Measurements from ENCODE around the gene MYOM3.
A peak's percentile ranks its signal among the peaks of the same experiment; 100 is the strongest.

The MYOM3 gene

DNA sequence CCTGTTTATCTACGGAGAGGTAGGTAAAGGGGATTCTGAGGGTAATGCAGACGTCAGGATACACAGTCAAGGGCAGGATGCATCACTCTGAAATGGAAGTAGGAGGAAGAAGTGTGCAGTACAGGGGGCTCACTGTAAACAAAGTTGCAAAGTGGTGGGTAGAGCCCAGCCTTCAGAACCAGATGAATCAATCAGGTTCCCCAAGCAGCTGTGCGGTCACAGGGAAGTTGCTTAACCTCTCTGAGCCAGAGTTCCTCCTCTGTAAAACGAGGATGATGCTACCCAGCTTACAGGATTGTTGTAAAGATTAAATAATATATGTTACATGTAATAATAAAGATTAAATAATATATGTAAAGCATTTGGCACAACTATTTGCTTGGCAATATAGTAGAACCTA lies 13.5 kb upstream of the MYOM3 start:
- no peaks in the 10 kb centered on the region for H3K79me1 ChIP-seq (ENCODE audit: low read depth, low read length)
- H3K4me2 ChIP-seq (ENCODE audit: insufficient read depth, low read length, poor library complexity, severe bottlenecking), result no peak overlapping the region
- DNase-seq (ENCODE audit: low spot score), result no peak

DNA sequence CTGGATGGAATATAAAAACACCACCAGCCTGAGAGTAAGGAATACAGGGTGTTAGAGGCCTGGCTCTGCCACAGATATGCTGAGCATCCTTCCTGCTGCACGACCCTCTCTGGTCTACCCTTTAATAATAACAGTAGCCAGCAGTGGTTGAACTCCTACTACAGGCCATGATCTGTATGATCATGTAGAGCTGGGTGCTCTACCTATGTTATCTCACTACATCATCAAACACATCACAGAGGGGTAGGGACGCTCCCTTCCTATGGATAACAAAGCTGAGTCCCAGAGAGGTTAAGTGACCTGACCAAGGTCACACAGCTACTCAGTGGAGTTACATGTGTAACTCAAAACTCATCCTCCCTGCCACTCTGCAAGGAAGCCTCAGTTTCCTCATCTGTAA lies 13.0 kb upstream of the MYOM3 start:
- H3K4ac ChIP-seq (ENCODE audit: low read length), result no peak overlapping the region
- H3K9me3 ChIP-seq (replicated peaks in 1 of 2; ENCODE audit: control insufficient read depth in 2 of 2, insufficient read depth in 1 of 2, low read depth in 1 of 2, low read length in 2 of 2), result no peaks in the 10 kb centered on the region
- no peaks in the 10 kb centered on the region for H3K36me3 ChIP-seq (replicated peaks in 1 of 2; ENCODE audit: control insufficient read depth in 2 of 2, insufficient read depth in 2 of 2, low read length in 2 of 2)
- peaks cover 0 to 3% of the 10 kb centered on the region in 2 donors for H3K4me1 ChIP-seq (ENCODE audit: control insufficient read depth in 2 of 2, insufficient read depth in 1 of 2, low read depth in 1 of 2, low read length in 2 of 2)
- no peak overlapping the region for H3K23ac ChIP-seq (ENCODE audit: low read depth, low read length, poor library complexity)
- H2BK120ac ChIP-seq (ENCODE audit: low read depth, low read length), result no peak overlapping the region
- H4K8ac ChIP-seq (ENCODE audit: low read depth, low read length), result no peak overlapping the region
- no peak overlapping the region for H2BK5ac ChIP-seq (ENCODE audit: low read length)
- no peak overlapping the region for H3K27ac ChIP-seq (replicated peaks; ENCODE audit: low read length)
- no peak overlapping the region for H3K14ac ChIP-seq (ENCODE audit: low read length)
- no peak for DNase-seq (ENCODE audit: low spot score)
- no peak overlapping the region for H4K91ac ChIP-seq (ENCODE audit: low read depth, low read length, poor library complexity)
- no peak overlapping the region for H2BK12ac ChIP-seq (ENCODE audit: low read length)
- no peak overlapping the region for H3K4me2 ChIP-seq (ENCODE audit: insufficient read depth, low read length, poor library complexity, severe bottlenecking)
- H3K27me3 ChIP-seq (ENCODE audit: control insufficient read depth in 3 of 3, insufficient read depth in 3 of 3, low read depth in 1 of 3, low read length in 3 of 3), result peaks cover 0 to 2% (median 0%) of the 10 kb centered on the region in 3 experiments
- no peak overlapping the region for H3K9ac ChIP-seq (ENCODE audit: low read depth, low read length, poor library complexity)
- no CpG with 5 or more reads among the region's 2 CpGs for WGBS, 2 donors (ENCODE audit: extremely low coverage in 2 of 2, insufficient read length in 2 of 2, insufficient replicate concordance in 1 of 2)
- no peak overlapping the region for H2BK15ac ChIP-seq (ENCODE audit: low read length)
- no peak overlapping the region for H2AFZ ChIP-seq (ENCODE audit: low read length)
- no peak overlapping the region for H3K18ac ChIP-seq (ENCODE audit: low read length)
- no peak overlapping the region for H2AK5ac ChIP-seq (ENCODE audit: low read depth, low read length)
- H3K4me3 ChIP-seq (ENCODE audit: low read length in 2 of 2), result no peak overlapping the region
- H3K79me1 ChIP-seq (ENCODE audit: low read depth, low read length), result no peaks in the 10 kb centered on the region

More for the DNA sequence above, 13.5 kb upstream of the MYOM3 start:
- H3K4ac ChIP-seq (ENCODE audit: low read length), result no peak overlapping the region
- H2BK120ac ChIP-seq (ENCODE audit: low read depth, low read length), result no peak overlapping the region
- no peak overlapping the region for H3K18ac ChIP-seq (ENCODE audit: low read length)
- peaks cover 0 to 3% of the 10 kb centered on the region in 2 donors for H3K4me1 ChIP-seq (ENCODE audit: control insufficient read depth in 2 of 2, insufficient read depth in 1 of 2, low read depth in 1 of 2, low read length in 2 of 2)
- H3K27ac ChIP-seq (replicated peaks; ENCODE audit: low read length), result no peak overlapping the region
- H3K9ac ChIP-seq (ENCODE audit: low read depth, low read length, poor library complexity), result no peak overlapping the region
- H3K23ac ChIP-seq (ENCODE audit: low read depth, low read length, poor library complexity), result no peak overlapping the region
- H3K36me3 ChIP-seq (replicated peaks in 1 of 2; ENCODE audit: control insufficient read depth in 2 of 2, insufficient read depth in 2 of 2, low read length in 2 of 2), result no peaks in the 10 kb centered on the region
- H2AFZ ChIP-seq (ENCODE audit: low read length), result no peak overlapping the region
- H2BK5ac ChIP-seq (ENCODE audit: low read length), result no peak overlapping the region
- no peak overlapping the region for H3K14ac ChIP-seq (ENCODE audit: low read length)
- peaks cover 0 to 2% of the 10 kb centered on the region in 2 donors for H3K9me3 ChIP-seq (replicated peaks in 1 of 2; ENCODE audit: control insufficient read depth in 2 of 2, insufficient read depth in 1 of 2, low read depth in 1 of 2, low read length in 2 of 2)
- H4K8ac ChIP-seq (ENCODE audit: low read depth, low read length), result no peak overlapping the region
- H2BK15ac ChIP-seq (ENCODE audit: low read length), result no peak overlapping the region
- H4K91ac ChIP-seq (ENCODE audit: low read depth, low read length, poor library complexity), result no peak overlapping the region
- no peak overlapping the region for H2BK12ac ChIP-seq (ENCODE audit: low read length)
- no CpG with 5 or more reads among the region's 4 CpGs for WGBS, 2 donors (ENCODE audit: extremely low coverage in 2 of 2, insufficient read length in 2 of 2, insufficient replicate concordance in 1 of 2)
- H3K4me3 ChIP-seq (ENCODE audit: low read length in 2 of 2), result no peak overlapping the region
- H3K27me3 ChIP-seq (ENCODE audit: control insufficient read depth in 3 of 3, insufficient read depth in 3 of 3, low read depth in 1 of 3, low read length in 3 of 3), result peaks cover 0 to 2% (median 0%) of the 10 kb centered on the region in 3 experiments
- H2AK5ac ChIP-seq (ENCODE audit: low read depth, low read length), result no peak overlapping the region

- H2AK5ac ChIP-seq (ENCODE audit: low read depth, low read length), result no peak overlapping the region
- no peaks in the 10 kb centered on the region for H3K9me3 ChIP-seq (replicated peaks in 1 of 2; ENCODE audit: control insufficient read depth in 2 of 2, insufficient read depth in 1 of 2, low read depth in 1 of 2, low read length in 2 of 2)
- DNase-seq (ENCODE audit: low spot score), result no peak
- H3K4me3 ChIP-seq (ENCODE audit: low read length in 2 of 2), result no peak overlapping the region
- no peak overlapping the region for H3K18ac ChIP-seq (ENCODE audit: low read length)
- H3K23ac ChIP-seq (ENCODE audit: low read depth, low read length, poor library complexity), result no peak overlapping the region
- no peaks in the 10 kb centered on the region for H3K36me3 ChIP-seq (replicated peaks in 1 of 2; ENCODE audit: control insufficient read depth in 2 of 2, insufficient read depth in 2 of 2, low read length in 2 of 2)
- H2BK5ac ChIP-seq (ENCODE audit: low read length), result no peak overlapping the region
- H3K27ac ChIP-seq (replicated peaks; ENCODE audit: low read length), result no peak overlapping the region
- no CpG with 5 or more reads among the region's 6 CpGs for WGBS, 2 donors (ENCODE audit: extremely low coverage in 2 of 2, insufficient read length in 2 of 2, insufficient replicate concordance in 1 of 2)
- no peak overlapping the region for H3K14ac ChIP-seq (ENCODE audit: low read length)
- no peak overlapping the region for H3K4me2 ChIP-seq (ENCODE audit: insufficient read depth, low read length, poor library complexity, severe bottlenecking)
- H3K27me3 ChIP-seq (ENCODE audit: control insufficient read depth in 3 of 3, insufficient read depth in 3 of 3, low read depth in 1 of 3, low read length in 3 of 3), result peaks cover 0 to 6% (median 0%) of the 10 kb centered on the region in 3 experiments
- H2BK15ac ChIP-seq (ENCODE audit: low read length), result no peak overlapping the region
- H3K4me1 ChIP-seq (ENCODE audit: control insufficient read depth in 2 of 2, insufficient read depth in 1 of 2, low read depth in 1 of 2, low read length in 2 of 2), result peaks cover 0 to 3% of the 10 kb centered on the region in 2 donors
- no peak overlapping the region for H2AFZ ChIP-seq (ENCODE audit: low read length)
- no peak overlapping the region for H3K9ac ChIP-seq (ENCODE audit: low read depth, low read length, poor library complexity)
- no peaks in the 10 kb centered on the region for H3K79me1 ChIP-seq (ENCODE audit: low read depth, low read length)
- no peak overlapping the region for H4K91ac ChIP-seq (ENCODE audit: low read depth, low read length, poor library complexity)
- no peak overlapping the region for H2BK12ac ChIP-seq (ENCODE audit: low read length)
- no peak overlapping the region for H4K8ac ChIP-seq (ENCODE audit: low read depth, low read length)
- H3K4ac ChIP-seq (ENCODE audit: low read length), result no peak overlapping the region
- H2BK120ac ChIP-seq (ENCODE audit: low read depth, low read length), result no peak overlapping the region
Observed at GRCh38 chr1:24123611-24124010, 11.7 kb upstream of the MYOM3 start.

GRCh38 chr1:24122776-24123175 lies 10.8 kb upstream of the MYOM3 start:
- no peak overlapping the region for H3K27ac ChIP-seq (replicated peaks; ENCODE audit: low read length)

More at GRCh38 chr1:24122776-24123175, 10.8 kb upstream of the MYOM3 start:
- no peak overlapping the region for H3K4me3 ChIP-seq (ENCODE audit: low read length in 2 of 2)
- no peak overlapping the region for H3K4me2 ChIP-seq (ENCODE audit: insufficient read depth, low read length, poor library complexity, severe bottlenecking)
- no peak overlapping the region for H3K9ac ChIP-seq (ENCODE audit: low read depth, low read length, poor library complexity)
- no peak overlapping the region for H3K23ac ChIP-seq (ENCODE audit: low read depth, low read length, poor library complexity)
- no peak overlapping the region for H2AFZ ChIP-seq (ENCODE audit: low read length)
- H2BK5ac ChIP-seq (ENCODE audit: low read length), result no peak overlapping the region
- no peaks in the 10 kb centered on the region for H3K79me1 ChIP-seq (ENCODE audit: low read depth, low read length)
- peaks cover 0 to 4% (median 0%) of the 10 kb centered on the region in 3 experiments for H3K27me3 ChIP-seq (ENCODE audit: control insufficient read depth in 3 of 3, insufficient read depth in 3 of 3, low read depth in 1 of 3, low read length in 3 of 3)
- H2BK15ac ChIP-seq (ENCODE audit: low read length), result no peak overlapping the region
- H3K9me3 ChIP-seq (replicated peaks in 1 of 2; ENCODE audit: control insufficient read depth in 2 of 2, insufficient read depth in 1 of 2, low read depth in 1 of 2, low read length in 2 of 2), result no peaks in the 10 kb centered on the region
- peaks cover 0 to 3% of the 10 kb centered on the region in 2 donors for H3K4me1 ChIP-seq (ENCODE audit: control insufficient read depth in 2 of 2, insufficient read depth in 1 of 2, low read depth in 1 of 2, low read length in 2 of 2)
- no peak overlapping the region for H2BK120ac ChIP-seq (ENCODE audit: low read depth, low read length)
- no peak overlapping the region for H2BK12ac ChIP-seq (ENCODE audit: low read length)
- H3K14ac ChIP-seq (ENCODE audit: low read length), result no peak overlapping the region
- peak overlapping the region; percentile 41 for H2AK5ac ChIP-seq (ENCODE audit: low read depth, low read length)
- no peak overlapping the region for H3K4ac ChIP-seq (ENCODE audit: low read length)
- no peaks in the 10 kb centered on the region for H3K36me3 ChIP-seq (replicated peaks in 1 of 2; ENCODE audit: control insufficient read depth in 2 of 2, insufficient read depth in 2 of 2, low read length in 2 of 2)
- no peak overlapping the region for H4K91ac ChIP-seq (ENCODE audit: low read depth, low read length, poor library complexity)
- no peak overlapping the region for H4K8ac ChIP-seq (ENCODE audit: low read depth, low read length)
- H3K18ac ChIP-seq (ENCODE audit: low read length), result no peak overlapping the region
- WGBS, 2 donors (ENCODE audit: extremely low coverage in 2 of 2, insufficient read length in 2 of 2, insufficient replicate concordance in 1 of 2), result no CpG with 5 or more reads among the region's 7 CpGs
- DNase-seq (ENCODE audit: low spot score), result no peak

Measured in neuronal stem cell (in vitro differentiated cells).